Panc1 (cell line): ENCODE measurements around the gene RNF41.

ENCODE experiments used
- SIN3A ChIP-seq: IDR thresholded peaks from 2 replicates; pipeline ENCODE4 v1.6.1; 2012; ENCODE audit warnings: low read depth, mild to moderate bottlenecking, low read length, moderate library complexity, borderline replicate concordance; ENCODE audit not compliant: insufficient read depth
- TCF7L2 ChIP-seq: IDR thresholded peaks from 2 replicates; pipeline ENCODE4 v1.6.1; 2011; ENCODE audit warnings: mild to moderate bottlenecking, low read depth, low read length, inconsistent platforms
- TF ChIP-seq, protein P1 (sequence below): fragments of 450-650 bp; IDR thresholded peaks from 2 replicates; pipeline ENCODE4 v1.5.1; 2017; ENCODE audit warnings: mild to moderate bottlenecking

DNA sequence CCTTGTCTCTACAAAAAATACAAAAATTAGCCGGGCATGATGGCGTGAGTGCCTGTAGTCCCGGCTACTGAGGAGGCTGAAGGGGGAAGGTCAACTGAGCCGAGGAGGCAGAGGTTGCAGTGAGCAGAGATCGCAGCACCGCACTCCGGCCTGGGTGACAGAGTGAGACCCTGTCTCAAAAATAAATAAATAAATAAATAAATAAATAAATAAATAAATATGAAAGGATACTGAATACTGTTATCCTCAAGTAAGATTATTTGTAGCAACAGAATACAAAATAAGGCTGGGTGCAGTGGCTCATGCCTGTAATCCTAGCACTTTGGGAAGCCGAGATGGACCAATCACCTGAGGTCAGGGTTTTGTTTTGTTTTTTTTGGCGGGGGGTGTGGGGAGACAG is 1.9 kb downstream of the RNF41 start:
- TF ChIP-seq, protein P1, sequence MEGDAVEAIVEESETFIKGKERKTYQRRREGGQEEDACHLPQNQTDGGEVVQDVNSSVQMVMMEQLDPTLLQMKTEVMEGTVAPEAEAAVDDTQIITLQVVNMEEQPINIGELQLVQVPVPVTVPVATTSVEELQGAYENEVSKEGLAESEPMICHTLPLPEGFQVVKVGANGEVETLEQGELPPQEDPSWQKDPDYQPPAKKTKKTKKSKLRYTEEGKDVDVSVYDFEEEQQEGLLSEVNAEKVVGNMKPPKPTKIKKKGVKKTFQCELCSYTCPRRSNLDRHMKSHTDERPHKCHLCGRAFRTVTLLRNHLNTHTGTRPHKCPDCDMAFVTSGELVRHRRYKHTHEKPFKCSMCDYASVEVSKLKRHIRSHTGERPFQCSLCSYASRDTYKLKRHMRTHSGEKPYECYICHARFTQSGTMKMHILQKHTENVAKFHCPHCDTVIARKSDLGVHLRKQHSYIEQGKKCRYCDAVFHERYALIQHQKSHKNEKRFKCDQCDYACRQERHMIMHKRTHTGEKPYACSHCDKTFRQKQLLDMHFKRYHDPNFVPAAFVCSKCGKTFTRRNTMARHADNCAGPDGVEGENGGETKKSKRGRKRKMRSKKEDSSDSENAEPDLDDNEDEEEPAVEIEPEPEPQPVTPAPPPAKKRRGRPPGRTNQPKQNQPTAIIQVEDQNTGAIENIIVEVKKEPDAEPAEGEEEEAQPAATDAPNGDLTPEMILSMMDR, result no peak
- no peak for TF ChIP-seq TCF7L2
- TF ChIP-seq SIN3A, result no peak
